Measurements from ENCODE around the gene ASTN2.

DNA sequence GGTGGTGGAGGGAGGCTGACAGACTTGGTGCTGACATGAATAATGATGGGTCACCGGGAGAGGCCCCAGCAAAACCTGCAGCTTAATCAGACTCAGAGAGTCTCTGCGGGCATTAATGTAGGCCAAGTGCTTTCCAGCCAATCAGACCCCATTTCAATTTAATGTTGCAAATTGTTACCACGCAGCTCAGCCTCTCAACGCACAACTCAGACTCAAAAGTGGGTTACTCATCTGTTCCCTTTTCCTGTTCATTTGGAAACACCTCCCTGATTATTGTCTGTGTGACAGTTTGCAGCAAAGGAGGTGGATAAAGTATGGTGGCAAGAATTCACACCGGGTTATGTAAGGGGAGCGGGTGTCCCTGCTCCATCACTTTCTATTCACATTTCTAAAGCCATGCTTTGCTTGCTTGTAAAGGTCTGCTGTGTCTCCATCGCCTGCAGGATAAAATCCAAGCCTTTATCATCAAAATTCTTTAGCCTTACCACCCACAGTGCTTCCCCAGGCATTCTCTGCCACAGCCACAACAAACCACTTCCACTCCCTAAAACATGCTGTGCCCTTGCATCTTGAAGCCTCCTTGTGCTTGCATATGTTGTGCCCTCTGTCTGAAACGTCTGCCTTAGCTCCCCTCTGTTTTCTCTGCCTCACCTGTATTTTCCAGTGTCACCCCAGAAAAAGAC, 156.5 kb downstream of the ASTN2 start:
- TF ChIP-seq, protein P1, sequence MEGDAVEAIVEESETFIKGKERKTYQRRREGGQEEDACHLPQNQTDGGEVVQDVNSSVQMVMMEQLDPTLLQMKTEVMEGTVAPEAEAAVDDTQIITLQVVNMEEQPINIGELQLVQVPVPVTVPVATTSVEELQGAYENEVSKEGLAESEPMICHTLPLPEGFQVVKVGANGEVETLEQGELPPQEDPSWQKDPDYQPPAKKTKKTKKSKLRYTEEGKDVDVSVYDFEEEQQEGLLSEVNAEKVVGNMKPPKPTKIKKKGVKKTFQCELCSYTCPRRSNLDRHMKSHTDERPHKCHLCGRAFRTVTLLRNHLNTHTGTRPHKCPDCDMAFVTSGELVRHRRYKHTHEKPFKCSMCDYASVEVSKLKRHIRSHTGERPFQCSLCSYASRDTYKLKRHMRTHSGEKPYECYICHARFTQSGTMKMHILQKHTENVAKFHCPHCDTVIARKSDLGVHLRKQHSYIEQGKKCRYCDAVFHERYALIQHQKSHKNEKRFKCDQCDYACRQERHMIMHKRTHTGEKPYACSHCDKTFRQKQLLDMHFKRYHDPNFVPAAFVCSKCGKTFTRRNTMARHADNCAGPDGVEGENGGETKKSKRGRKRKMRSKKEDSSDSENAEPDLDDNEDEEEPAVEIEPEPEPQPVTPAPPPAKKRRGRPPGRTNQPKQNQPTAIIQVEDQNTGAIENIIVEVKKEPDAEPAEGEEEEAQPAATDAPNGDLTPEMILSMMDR (IDR thresholded peaks at IDR 0.05; ENCODE audit: poor library complexity, severe bottlenecking) = no peak
- TF ChIP-seq EP300 (conservative IDR thresholded peaks at IDR 0.05; ENCODE audit: poor library complexity, severe bottlenecking) (no peak), POLR2AphosphoS5 (IDR thresholded peaks at IDR 0.05) (no peak), EZH2 (IDR thresholded peaks at IDR 0.05; ENCODE audit: borderline replicate concordance, insufficient read depth, low read length, poor library complexity, severe bottlenecking) (no peak), MXI1 (conservative IDR thresholded peaks at IDR 0.05; ENCODE audit: poor library complexity, severe bottlenecking) (no peak), TAF1 (IDR thresholded peaks at IDR 0.05; ENCODE audit: low read depth) (no peak), RAD21 (conservative IDR thresholded peaks at IDR 0.05) (no peak)
